Lung microvascular endothelial cell (primary cell): ENCODE measurements around the gene C12orf43. TPM values are rescaled to one million over a fixed set of nuclear protein-coding genes. Genes with fewer than 3 reads are reported as not detected.

Experiments
- DNase-seq, 2 donors: peaks; one replicate each; pipeline versions ENCODE4 v3.0.0 to v3.0.0-alpha.2; 2010; ENCODE audit warnings: low read depth in 2 of 2
- total RNA-seq: library from RNA; depleted of rRNA; stranded (reverse); fragments of >200 nt; gene quantifications from 2 replicates; pipeline ENCODE4 v1.2.1, GENCODE V29; 2014

The C12orf43 gene
- total RNA-seq, 1 donor from 2014 or later, result 13.1 TPM

- no peak for DNase-seq
Observed at GRCh38 chr12:121000530-121000929, 15.8 kb downstream of the C12orf43 start.

GRCh38 chr12:120999191-121000120 is 16.8 kb downstream of the C12orf43 start:
- peak in 1 of 2 donors; percentile 36 for DNase-seq

- no peak for DNase-seq
Observed at GRCh38 chr12:120998435-120998834, 17.9 kb downstream of the C12orf43 start.

GRCh38 chr12:120997448-120997847 is 18.8 kb downstream of the C12orf43 start:
- no peak for DNase-seq

DNA sequence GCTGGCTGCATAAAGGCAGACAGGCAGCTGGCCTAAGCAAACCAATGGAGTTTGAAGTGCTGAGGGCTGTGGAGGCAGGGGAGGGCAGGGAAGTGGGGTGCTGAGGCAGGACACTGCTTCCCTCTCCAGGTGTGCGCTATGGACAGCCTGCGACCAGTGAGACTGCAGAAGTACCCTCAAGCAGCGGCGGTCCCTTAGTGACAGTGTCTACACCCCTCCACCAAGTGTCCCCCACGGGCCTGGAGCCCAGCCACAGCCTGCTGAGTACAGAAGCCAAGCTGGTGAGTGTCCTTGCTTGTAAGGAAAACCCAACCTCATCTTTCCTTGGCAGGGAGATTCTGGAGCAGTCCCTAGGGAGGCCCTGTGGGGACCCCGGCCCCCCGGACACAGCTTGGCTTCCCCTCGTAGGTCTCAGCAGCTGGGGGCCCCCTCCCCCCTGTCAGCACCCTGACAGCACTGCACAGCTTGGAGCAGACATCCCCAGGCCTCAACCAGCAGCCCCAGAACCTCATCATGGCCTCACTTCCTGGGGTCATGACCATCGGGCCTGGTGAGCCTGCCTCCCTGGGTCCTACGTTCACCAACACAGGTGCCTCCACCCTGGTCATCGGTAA is 20.0 kb downstream of the C12orf43 start:
- DNase-seq, result no peak

DNA sequence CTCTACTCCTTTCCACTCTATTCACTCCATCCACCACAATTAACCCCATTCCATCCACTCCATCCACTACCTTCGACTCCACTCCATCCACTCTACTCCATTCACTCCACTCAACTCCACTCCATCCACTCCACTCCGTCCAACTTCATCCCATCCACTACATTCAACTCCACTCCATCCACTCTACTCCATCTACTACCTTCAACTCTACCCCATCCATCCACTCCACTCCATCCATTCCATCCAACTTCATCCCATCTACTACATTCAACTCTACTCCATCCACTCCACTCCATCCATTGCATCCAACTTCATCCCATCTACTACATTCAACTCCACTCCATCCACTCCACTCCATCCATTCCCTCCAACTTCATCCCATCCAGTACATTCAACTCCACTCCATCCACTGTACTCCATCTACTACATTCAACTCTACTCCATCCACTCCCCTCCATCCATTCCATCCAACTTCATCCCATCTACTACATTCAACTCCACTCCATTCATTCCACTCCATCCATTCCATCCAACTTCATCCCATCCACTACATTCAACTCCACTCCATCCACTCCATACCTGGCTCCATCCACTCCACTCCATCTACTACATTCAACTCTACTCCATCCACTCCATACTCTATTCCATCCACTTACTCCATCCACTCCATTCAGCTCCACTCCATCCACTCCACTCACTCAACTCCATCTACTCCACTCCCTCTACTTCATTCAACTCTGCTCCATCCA is 21.5 kb downstream of the C12orf43 start:
- DNase-seq, result peak in 1 of 2 donors; percentile 23

GRCh38 chr12:120994059-120994458 is 22.2 kb downstream of the C12orf43 start:
- no peak for DNase-seq

GRCh38 chr12:120993496-120993895 is 22.8 kb downstream of the C12orf43 start:
- no peak for DNase-seq

GRCh38 chr12:120992989-120993388 is 23.3 kb downstream of the C12orf43 start:
- no peak for DNase-seq

DNA sequence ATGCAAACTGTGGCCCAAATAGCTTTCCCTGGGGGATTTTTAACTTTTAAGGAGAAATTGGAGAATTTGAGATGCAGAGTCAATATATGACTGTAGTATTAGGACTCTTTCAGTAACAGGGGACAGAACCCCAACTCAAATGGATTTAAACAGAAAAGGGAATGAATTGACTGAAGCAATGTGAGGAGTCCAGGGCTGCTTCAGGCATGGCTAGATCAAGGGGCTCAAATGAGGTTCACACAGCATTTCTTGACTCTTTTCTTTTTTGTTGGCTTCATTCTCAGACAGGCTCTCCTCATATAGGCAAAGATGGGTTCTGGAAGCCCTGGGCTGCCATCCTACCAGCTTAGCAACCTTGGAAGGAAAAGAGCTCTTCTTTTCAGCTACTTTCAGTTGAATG is 24.3 kb downstream of the C12orf43 start:
- no peak for DNase-seq

DNA sequence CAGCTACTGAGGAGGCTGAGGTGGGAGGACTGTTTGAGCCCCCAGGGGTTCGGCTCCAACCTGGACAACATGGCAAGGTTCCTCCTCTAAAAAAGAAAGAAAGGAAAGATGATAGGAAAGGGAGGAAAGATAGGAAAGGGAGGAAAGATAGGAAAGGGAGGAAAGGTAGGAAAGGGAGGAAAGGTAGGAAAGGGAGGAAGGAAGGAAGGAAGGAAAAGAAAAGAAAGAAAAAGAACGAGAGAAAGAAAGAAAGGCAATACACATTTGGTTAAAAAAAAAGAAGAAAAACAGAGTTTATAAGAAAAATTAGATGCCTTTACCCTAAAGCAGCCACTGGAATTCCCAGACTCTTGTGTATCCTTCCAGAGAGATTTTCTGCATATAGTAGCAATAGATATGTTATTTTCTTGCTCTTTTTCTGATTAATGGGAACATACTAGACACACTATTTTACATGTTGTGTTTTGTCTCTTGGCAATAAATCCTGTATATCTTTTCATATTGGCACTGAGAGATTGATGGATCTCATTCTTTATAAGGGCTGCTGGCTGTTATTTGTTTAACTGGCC is 25.7 kb downstream of the C12orf43 start:
- no peak for DNase-seq

GRCh38 chr12:120989687-120990086 is 26.6 kb downstream of the C12orf43 start:
- DNase-seq, result no peak

DNA sequence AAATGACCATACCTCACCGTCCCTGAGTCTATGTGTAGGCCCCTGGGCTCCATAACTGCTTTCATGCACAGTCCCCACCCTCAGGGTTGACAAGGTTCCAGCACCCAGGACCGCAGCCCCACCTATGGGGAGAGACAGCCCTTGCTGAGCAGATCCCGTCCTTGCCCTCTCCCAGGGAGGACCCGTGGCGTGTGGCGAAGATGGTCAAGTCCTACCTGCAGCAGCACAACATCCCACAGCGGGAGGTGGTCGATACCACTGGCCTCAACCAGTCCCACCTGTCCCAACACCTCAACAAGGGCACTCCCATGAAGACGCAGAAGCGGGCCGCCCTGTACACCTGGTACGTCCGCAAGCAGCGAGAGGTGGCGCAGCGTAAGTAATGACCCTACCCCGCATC is 27.6 kb downstream of the C12orf43 start:
- DNase-seq, result no peak

GRCh38 chr12:120988234-120988633 is 28.1 kb downstream of the C12orf43 start:
- no peak for DNase-seq

DNA sequence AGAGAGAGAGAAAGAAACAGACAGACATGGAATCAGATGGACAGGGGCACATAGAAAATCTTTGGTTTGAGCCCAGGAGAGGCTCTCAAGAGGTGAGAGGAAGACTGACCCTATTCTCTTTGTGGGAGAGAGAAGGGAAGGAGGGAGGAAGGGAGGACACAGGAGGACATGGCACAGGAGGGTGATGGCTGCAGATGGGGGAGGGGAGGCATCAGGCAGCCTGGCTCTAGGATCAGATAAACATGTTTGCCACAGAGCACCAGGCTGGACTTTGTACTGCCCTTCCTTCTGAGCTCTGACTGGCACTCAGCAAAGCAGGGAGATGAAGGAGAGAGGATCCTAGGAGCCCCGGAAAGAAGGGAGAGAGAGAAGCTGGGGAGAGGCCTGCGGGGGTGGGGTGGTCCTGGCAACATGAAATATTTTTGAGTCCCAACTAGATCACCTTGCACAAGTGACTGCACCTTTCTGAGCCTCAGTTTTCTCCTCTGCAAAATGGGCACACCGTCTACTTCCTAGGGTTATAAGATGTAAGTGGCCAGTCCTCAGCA is 31.9 kb downstream of the C12orf43 start:
- no peak for DNase-seq

DNA sequence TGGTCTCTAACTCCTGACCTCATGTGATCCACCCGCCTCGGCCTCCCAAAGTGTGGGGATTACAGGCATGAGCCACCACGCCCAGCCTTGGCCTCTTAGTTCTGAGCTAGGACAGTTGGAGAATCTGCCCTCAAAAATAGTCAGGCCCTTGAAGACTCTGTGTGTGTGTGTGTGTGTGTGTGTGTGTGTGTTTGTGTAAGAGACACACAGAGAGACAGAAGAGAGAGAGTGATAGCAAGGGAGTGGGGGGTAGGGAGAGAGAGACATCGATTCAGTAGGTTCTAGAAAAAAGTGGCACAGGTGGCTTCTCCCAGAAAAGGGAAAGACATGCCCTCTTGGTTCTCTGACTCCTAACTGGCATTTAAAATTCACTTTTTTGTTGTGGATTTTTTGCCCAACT is 32.5 kb downstream of the C12orf43 start:
- no peak for DNase-seq

DNA sequence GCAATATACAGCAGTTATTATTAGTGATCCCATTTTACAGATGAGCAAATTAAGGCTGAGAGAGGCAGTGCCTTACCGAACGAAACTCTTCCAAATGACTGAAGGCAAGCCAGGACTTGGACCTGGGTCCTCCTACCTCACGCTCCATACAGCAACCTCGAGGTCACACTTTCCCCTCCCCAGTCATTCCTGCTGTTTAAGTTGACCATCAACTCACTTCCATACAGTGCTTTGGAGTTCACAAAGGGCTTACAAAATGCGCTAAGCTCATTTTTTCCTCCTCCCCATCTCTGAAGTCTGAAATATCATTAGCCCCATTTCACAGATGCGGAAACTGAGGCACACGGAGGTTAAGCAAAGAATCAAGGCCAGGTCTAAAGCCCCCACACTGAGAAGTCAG is 33.6 kb downstream of the C12orf43 start:
- DNase-seq, result no peak

DNA sequence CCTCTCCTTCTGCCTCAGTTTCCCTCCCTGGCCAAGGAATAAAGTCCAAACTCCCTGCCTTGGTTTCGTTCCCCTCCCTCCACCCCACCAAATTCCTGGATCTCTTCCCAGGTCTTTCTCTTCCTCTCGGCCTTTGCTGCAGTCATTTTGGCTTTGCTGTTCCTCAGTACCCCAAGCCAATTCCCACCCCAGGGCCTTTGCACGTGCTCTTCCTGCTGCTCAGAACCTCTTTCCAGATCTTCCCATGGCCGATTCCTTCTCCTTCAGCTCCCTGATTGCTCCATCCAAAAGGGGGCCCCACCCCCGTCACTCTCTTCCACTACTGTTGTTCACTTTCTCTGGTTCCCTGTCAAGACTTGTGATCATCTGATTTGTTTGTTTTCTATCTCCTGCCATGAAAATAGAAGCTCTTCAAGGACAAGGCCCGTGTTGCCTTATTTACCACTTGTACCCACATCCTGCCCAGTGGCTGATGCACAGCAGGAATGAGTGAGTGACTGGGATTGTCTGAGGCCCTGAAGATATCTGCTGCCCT is 34.8 kb downstream of the C12orf43 start:
- no peak for DNase-seq

DNA sequence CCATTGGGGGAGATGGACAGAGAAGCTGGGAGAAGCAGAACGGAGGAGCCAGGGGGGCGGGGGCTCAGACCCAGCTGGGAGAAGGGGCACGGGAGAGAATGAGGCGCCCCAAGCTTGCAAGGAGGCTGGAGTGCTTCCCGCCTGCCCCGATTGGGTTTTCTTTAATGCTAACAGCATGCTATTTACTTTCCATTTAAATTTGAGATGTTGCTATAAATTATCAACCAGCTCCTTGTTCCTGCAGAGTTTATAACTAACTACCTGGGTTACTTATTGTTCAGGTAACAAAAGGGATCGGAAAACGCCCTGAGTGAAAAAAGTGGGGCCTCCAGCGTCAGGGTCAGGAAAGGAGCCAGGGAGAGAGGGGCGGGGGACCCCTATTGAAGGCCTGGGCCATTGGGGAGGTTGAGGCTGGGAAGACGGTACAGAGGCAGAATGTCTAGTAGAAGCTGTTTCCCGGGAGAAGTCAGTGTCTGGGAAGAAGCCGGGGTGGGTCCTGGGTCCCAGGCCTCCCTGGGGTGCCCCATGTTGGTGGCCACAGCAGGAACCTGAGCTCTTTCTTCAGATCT is 35.4 kb downstream of the C12orf43 start:
- no peak for DNase-seq

- no peak for DNase-seq
Observed at GRCh38 chr12:120979862-120980696, 36.2 kb downstream of the C12orf43 start.
